Lower leg skin (tissue), 3 donors: ENCODE measurements around the gene ADCY1.

Experiments used
- POLR2A ChIP-seq, 2 donors: fragments of 450-650 bp; IDR thresholded peaks; one replicate each; pipeline ENCODE4 v1.6.1; 2016 to 2017; ENCODE audit warnings: antibody characterized with exemption in 2 of 2, mild to moderate bottlenecking in 1 of 2, moderate library complexity in 1 of 2
- TF ChIP-seq, protein P1 (sequence below), 3 donors: fragments of 450-650 bp; IDR thresholded peaks; one replicate each; pipeline ENCODE4 v1.5.1; 2016; ENCODE audit warnings: antibody characterized with exemption in 3 of 3, mild to moderate bottlenecking in 3 of 3, moderate library complexity in 2 of 3

DNA sequence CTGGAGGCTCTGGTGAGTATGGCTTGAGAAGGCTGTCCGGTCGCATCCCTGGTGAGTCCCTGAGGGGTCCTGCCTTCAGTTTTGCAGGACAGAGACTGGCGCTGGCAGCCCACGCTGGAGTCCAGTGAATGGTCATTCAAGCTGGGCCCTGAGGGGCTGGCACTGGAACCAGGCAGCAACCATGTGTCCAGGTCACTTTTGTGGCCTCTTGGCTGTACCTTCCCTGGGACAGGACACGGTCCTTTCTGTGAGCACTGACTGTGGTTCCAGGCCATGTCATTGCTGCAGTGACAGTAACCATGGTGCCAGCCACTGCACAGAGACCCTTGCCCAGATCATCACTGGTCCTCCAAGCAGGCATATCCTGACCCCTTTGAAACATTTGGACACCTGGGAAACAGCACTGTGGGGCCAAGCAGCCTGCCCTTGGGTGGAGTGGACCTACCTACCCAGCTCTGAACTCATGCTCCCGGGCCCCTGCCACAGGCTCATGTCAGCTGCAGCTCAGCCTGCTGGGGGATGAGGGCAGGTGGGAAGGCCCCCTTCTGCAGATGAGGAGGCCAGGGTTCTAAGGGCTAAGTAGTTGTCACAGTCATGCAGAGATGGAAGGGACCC lies 72.1 kb downstream of the ADCY1 start:
- no peak for TF ChIP-seq POLR2A (IDR thresholded peaks at IDR 0.05)
- TF ChIP-seq, protein P1, sequence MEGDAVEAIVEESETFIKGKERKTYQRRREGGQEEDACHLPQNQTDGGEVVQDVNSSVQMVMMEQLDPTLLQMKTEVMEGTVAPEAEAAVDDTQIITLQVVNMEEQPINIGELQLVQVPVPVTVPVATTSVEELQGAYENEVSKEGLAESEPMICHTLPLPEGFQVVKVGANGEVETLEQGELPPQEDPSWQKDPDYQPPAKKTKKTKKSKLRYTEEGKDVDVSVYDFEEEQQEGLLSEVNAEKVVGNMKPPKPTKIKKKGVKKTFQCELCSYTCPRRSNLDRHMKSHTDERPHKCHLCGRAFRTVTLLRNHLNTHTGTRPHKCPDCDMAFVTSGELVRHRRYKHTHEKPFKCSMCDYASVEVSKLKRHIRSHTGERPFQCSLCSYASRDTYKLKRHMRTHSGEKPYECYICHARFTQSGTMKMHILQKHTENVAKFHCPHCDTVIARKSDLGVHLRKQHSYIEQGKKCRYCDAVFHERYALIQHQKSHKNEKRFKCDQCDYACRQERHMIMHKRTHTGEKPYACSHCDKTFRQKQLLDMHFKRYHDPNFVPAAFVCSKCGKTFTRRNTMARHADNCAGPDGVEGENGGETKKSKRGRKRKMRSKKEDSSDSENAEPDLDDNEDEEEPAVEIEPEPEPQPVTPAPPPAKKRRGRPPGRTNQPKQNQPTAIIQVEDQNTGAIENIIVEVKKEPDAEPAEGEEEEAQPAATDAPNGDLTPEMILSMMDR (IDR thresholded peaks at IDR 0.05), result no peak
